ENCODE results near the gene SELENOW. TPM values are rescaled to one million over a fixed set of nuclear protein-coding genes. Genes with fewer than 3 reads are reported as not detected.
"Not testable (repeated sequence)": the region's sequence is repeated elsewhere in the genome, so short reads cannot be mapped to it uniquely, and the experiment has no call there.

The SELENOW gene
- total RNA-seq, 2 donors from 2014 or later, result 126 to 127 TPM

- H3K4me1 Mint-ChIP-seq, result peaks cover 9% of the 10 kb centered on the region
- H3K9me3 Mint-ChIP-seq, result no peaks in the 10 kb centered on the region
- no peaks in the 10 kb centered on the region for H3K36me3 Mint-ChIP-seq (ENCODE audit: low read depth)
- H3K27me3 Mint-ChIP-seq, result no peaks in the 10 kb centered on the region
- no peak overlapping the region for H3K27ac Mint-ChIP-seq
- ATAC-seq (replicated peaks), result peak; percentile 65
- no peak overlapping the region for H3K4me3 Mint-ChIP-seq
Measured at GRCh38 chr19:47765523-47766358, 12.8 kb upstream of the SELENOW start.

GRCh38 chr19:47766359-47766620 lies 12.2 kb upstream of the SELENOW start:
- Mint-ChIP-seq H3K27me3 (no peaks in the 10 kb centered on the region), H3K4me3 (no peak overlapping the region), H3K9me3 (no peaks in the 10 kb centered on the region), H3K36me3 (ENCODE audit: low read depth) (no peaks in the 10 kb centered on the region), H3K27ac (no peak overlapping the region), H3K4me1 (peaks cover 9% of the 10 kb centered on the region)
- ATAC-seq (replicated peaks), result no peak

GRCh38 chr19:47766670-47767069 lies 11.8 kb upstream of the SELENOW start:
- Mint-ChIP-seq H3K4me3 (no peak overlapping the region), H3K4me1 (peaks cover 9% of the 10 kb centered on the region), H3K9me3 (no peaks in the 10 kb centered on the region), H3K27ac (no peak overlapping the region), H3K36me3 (ENCODE audit: low read depth) (no peaks in the 10 kb centered on the region), H3K27me3 (no peaks in the 10 kb centered on the region)
- no peak for ATAC-seq (replicated peaks)

- Mint-ChIP-seq H3K27me3 (no peaks in the 10 kb centered on the region), H3K36me3 (ENCODE audit: low read depth) (no peaks in the 10 kb centered on the region), H3K27ac (no peak overlapping the region)
Measured at GRCh38 chr19:47767349-47767748, 11.2 kb upstream of the SELENOW start.

DNA sequence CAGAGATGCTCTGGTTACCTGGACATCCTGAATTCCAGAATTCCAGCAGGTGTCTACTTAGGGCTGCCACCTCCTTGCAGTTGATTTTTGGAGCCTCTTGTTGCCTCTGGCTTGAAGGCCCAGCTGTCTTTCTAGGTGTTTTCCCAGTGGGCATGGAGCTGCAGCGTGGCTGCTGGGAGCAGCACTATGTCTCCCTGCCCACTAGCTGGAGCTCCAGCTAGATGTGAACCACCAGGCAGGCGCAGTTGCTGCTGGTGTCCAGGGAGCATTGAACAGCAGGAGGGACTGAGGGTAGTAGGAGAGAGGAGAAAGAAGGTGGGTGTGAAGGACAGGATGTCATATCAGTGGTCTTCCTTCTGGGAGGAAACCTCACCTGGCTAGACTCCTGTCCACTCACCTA lies 9.9 kb upstream of the SELENOW start:
- Mint-ChIP-seq H3K36me3 (ENCODE audit: low read depth) (no peaks in the 10 kb centered on the region), H3K9me3 (no peaks in the 10 kb centered on the region), H3K4me1 (peaks cover 9% of the 10 kb centered on the region), H3K27ac (no peak overlapping the region), H3K4me3 (no peak overlapping the region), H3K27me3 (no peaks in the 10 kb centered on the region)
- no peak for ATAC-seq (replicated peaks)

More at GRCh38 chr19:47767349-47767748, 11.2 kb upstream of the SELENOW start:
- Mint-ChIP-seq H3K4me3 (no peak overlapping the region), H3K9me3 (no peaks in the 10 kb centered on the region), H3K4me1 (peaks cover 9% of the 10 kb centered on the region)
- no peak for ATAC-seq (replicated peaks)

- H3K4me1 Mint-ChIP-seq, result peaks cover 9% of the 10 kb centered on the region
- no peaks in the 10 kb centered on the region for H3K27me3 Mint-ChIP-seq
- no peak for ATAC-seq (replicated peaks)
- H3K36me3 Mint-ChIP-seq (ENCODE audit: low read depth), result no peaks in the 10 kb centered on the region
- H3K9me3 Mint-ChIP-seq, result no peaks in the 10 kb centered on the region
- no peak overlapping the region for H3K27ac Mint-ChIP-seq
- H3K4me3 Mint-ChIP-seq, result no peak overlapping the region
Measured at GRCh38 chr19:47769534-47769933, 9.0 kb upstream of the SELENOW start.

GRCh38 chr19:47771291-47771690 lies 7.2 kb upstream of the SELENOW start:
- not testable (repeated sequence) for H3K27ac Mint-ChIP-seq; H3K4me1 Mint-ChIP-seq; H3K9me3 Mint-ChIP-seq; H3K36me3 Mint-ChIP-seq (ENCODE audit: low read depth); ATAC-seq (replicated peaks); H3K4me3 Mint-ChIP-seq; H3K27me3 Mint-ChIP-seq

GRCh38 chr19:47776568-47776967 lies 1.9 kb upstream of the SELENOW start:
- Mint-ChIP-seq H3K4me1 (peaks cover 13% of the 10 kb centered on the region), H3K36me3 (ENCODE audit: low read depth) (peaks cover 26% of the 10 kb centered on the region), H3K27me3 (no peaks in the 10 kb centered on the region), H3K9me3 (no peaks in the 10 kb centered on the region), H3K27ac (no peak overlapping the region), H3K4me3 (no peak overlapping the region)
- no peak for ATAC-seq (replicated peaks)

- peak overlapping the region; percentile 95 for H3K27ac Mint-ChIP-seq
- not testable (repeated sequence) for H3K27me3 Mint-ChIP-seq; ATAC-seq (replicated peaks); H3K9me3 Mint-ChIP-seq
- peaks cover 16% of the 10 kb centered on the region for H3K4me1 Mint-ChIP-seq
- peak overlapping the region; percentile 96 for H3K4me3 Mint-ChIP-seq
- H3K36me3 Mint-ChIP-seq (ENCODE audit: low read depth), result peaks cover 35% of the 10 kb centered on the region
Measured at GRCh38 chr19:47777245-47778048, 1.1 kb upstream of the SELENOW start.

GRCh38 chr19:47778954-47779351 lies 450 bp downstream of the SELENOW start:
- Mint-ChIP-seq H3K9me3 (no peaks in the 10 kb centered on the region), H3K4me3 (peak overlapping the region; percentile 96), H3K27ac (peak overlapping the region; percentile 95), H3K27me3 (no peaks in the 10 kb centered on the region), H3K36me3 (ENCODE audit: low read depth) (peaks cover 50% of the 10 kb centered on the region), H3K4me1 (peaks cover 16% of the 10 kb centered on the region)
- peak; percentile 7 for ATAC-seq (replicated peaks)

- peaks cover 20% of the 10 kb centered on the region for H3K4me1 Mint-ChIP-seq
Measured at GRCh38 chr19:47779524-47780214, 1.2 kb downstream of the SELENOW start.

DNA sequence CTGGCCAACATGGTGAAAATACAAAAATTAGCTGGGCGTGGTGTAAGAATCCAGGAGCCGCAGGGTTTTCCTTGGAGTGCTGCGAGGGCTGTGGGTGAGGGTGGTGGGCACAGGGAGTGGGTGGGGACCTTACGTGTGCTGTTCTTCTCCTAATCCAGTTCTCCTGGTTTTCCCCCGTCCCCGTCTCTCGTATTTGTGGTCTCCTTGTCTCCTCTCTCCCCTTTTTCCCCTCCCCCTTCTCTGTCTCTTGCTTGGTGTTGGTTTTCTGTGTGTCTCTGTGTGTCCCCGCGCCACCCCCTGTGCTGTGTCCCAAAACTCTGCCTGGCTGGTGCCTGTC lies 1.7 kb downstream of the SELENOW start:
- Mint-ChIP-seq H3K27ac (peak overlapping the region; percentile 95), H3K4me1 (peaks cover 20% of the 10 kb centered on the region), H3K36me3 (ENCODE audit: low read depth) (peaks cover 62% of the 10 kb centered on the region), H3K4me3 (peak overlapping the region; percentile 96), H3K27me3 (no peaks in the 10 kb centered on the region), H3K9me3 (no peaks in the 10 kb centered on the region)
- no peak for ATAC-seq (replicated peaks)

More at GRCh38 chr19:47779524-47780214, 1.2 kb downstream of the SELENOW start:
- peak overlapping the region; percentile 96 for H3K4me3 Mint-ChIP-seq
- ATAC-seq (replicated peaks), result no peak
- H3K27me3 Mint-ChIP-seq, result no peaks in the 10 kb centered on the region
- H3K27ac Mint-ChIP-seq, result peak overlapping the region; percentile 95
- no peaks in the 10 kb centered on the region for H3K9me3 Mint-ChIP-seq
- peaks cover 57% of the 10 kb centered on the region for H3K36me3 Mint-ChIP-seq (ENCODE audit: low read depth)

DNA sequence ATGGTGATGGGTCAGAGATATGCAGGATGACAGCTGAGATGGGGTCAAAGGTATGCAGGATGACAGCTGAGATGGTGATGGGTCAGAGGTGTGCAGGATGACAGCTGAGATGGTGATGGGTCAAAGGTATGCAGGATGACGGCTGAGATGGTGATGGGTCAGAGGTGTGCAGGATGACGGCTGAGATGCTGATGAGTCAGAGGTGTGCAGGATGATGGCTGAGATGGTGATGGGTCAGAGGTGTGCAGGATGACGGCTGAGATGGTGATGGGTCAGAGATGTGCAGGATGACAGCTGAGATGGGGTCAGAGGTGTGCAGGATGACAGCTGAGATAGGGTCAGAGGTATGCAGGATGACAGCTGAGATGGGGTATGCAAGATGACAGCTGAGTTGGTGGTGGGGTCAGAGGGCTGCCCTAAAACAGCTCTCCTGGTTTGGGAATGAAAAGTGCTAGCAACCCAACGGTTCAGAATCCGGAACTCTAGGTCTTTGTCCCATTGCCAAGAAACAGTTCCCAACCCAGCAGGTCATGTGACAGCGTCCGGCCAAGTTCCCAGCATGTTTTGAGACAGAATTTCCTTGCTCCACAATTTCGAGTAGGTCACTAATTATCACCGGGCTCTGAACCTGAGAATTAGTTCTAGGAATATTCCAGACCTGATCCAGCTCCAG lies 3.2 kb downstream of the SELENOW start:
- Mint-ChIP-seq H3K36me3 (ENCODE audit: low read depth) (peaks cover 78% of the 10 kb centered on the region), H3K9me3 (no peaks in the 10 kb centered on the region), H3K4me1 (peaks cover 20% of the 10 kb centered on the region), H3K27ac (peak overlapping the region; percentile 95), H3K4me3 (peak overlapping the region; percentile 96), H3K27me3 (no peaks in the 10 kb centered on the region)
- ATAC-seq (replicated peaks), result no peak

GRCh38 chr19:47786566-47786965 lies 8.1 kb downstream of the SELENOW start:
- Mint-ChIP-seq H3K36me3 (ENCODE audit: low read depth) (peaks cover 56% of the 10 kb centered on the region), H3K4me1 (peaks cover 16% of the 10 kb centered on the region), H3K27me3 (no peaks in the 10 kb centered on the region), H3K9me3 (no peaks in the 10 kb centered on the region), H3K4me3 (no peak overlapping the region), H3K27ac (no peak overlapping the region)
- no peak for ATAC-seq (replicated peaks)

Data from activated T-helper 17 cell treated with anti-CD3 and anti-CD28 coated beads, Interleukin-2, amount 50 U/mL, for 72 hours (primary cell).